NCI-H1417 treated with DMSO at 0.1 percent for 48 hours (cell line): ENCODE measurements around the gene SPATA20.
A peak's percentile ranks its signal among the peaks of the same experiment; 100 is the strongest.

ENCODE experiments used
- DNase-seq: peaks from one replicate; lab custom pipeline; 2025; lab: John Stamatoyannopoulos, UW

The SPATA20 gene

GRCh38 chr17:50579399-50579798 lies 32.4 kb downstream of the SPATA20 start:
- no peak for DNase-seq

DNA sequence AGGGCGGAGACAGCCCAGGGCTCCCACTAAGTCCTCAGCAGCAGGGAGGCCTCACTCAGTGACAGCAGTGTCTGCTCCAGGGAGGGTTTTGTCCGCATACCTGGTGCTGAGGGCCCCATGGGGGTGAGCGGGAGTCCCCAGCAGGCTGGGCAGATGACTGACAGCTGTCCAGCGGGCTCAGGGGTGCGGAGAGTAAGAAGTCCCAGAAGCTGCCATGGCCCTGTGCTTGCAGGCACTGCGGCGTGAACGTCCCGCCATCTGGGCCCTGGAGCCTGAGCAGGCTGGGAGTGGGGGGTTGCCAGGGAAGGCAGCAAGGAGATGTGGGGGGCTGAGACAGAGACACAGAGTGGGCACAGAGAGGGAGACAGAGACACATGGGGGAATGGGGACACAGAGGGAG lies 33.7 kb downstream of the SPATA20 start:
- no peak for DNase-seq

DNA sequence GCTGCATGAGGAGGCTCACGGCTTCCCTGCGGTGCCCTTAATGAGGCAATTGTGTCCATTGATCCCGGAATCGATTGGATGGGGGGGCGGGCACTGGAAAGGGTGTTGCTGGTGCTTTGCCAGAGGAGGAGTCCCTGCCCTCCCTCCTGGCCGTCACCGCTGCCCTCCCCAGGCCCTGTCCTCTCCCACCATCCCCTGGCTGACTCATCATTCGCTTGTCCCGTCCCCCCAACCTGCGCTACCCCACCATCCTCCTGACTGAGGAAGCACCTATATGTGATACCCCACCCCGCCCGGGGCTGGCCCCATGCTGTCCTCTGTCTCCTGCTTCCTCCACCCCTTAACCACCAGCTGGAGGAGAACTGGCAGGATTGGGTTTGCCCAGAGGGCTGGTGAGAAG lies 34.3 kb downstream of the SPATA20 start:
- no peak for DNase-seq

- DNase-seq, result no peak
These were observed 35.8 kb downstream of the SPATA20 start for GRCh38 chr17:50582741-50583140.

DNA sequence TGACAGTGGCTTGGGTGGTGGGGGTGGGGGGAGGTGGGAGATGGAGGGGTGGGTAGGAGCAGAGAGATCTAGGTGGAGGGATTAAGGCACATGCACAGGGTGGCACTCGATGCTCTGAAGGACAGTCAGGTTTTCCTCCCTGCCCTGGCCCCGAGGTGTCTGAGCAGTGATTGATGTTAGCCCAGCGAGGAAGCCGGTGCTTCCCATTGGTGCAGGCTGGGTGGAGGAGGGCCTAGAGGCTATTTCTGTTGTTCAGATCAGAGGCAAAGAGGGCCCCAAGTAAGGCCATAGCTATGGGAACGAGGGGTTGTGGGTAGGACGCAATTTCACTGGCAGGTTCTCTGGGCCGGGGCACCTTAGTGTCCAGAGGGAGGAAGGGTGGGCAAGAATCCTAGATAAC lies 36.7 kb downstream of the SPATA20 start:
- DNase-seq, result no peak

DNA sequence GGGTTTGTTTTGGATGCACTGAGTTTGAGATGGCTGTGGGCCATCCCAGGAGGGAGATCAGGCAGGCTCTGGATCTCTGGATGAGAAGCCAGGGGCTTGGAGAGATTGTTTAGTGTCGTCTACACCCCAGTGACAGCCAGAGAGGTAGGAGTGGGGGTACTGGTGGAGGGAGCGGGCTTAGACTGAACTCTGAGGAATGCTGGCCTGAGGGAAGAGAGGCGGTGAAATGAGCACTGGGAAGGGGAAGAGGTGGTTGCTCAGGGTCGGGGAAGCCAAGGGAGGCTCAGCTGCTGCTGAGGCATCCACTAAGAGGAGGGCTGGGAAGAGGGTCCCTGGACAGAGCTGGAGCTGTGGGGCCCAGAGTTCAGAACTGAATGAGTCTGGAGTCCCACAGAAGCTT lies 37.1 kb downstream of the SPATA20 start:
- DNase-seq, result no peak

GRCh38 chr17:50584749-50585148 lies 37.8 kb downstream of the SPATA20 start:
- no peak for DNase-seq

DNA sequence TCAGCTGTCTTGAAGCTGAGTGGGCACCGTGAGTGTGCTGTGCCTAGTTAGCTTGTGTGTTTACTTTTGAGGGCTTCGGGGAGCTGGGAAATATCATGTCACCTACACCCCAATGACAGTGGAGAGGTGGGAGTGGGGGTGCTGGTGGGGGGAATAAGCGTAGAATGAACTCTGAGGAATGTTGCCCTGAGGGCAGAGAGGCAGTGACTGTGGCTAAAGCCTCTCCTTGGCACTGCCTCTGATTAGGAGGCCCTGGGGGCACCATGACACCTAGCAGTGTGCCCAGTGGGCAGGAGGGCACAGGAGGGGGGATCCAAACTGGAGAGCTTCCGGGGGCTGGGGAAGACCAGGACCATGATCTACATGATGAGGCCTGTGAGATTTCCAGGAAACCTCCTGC lies 38.4 kb downstream of the SPATA20 start:
- no peak for DNase-seq

DNA sequence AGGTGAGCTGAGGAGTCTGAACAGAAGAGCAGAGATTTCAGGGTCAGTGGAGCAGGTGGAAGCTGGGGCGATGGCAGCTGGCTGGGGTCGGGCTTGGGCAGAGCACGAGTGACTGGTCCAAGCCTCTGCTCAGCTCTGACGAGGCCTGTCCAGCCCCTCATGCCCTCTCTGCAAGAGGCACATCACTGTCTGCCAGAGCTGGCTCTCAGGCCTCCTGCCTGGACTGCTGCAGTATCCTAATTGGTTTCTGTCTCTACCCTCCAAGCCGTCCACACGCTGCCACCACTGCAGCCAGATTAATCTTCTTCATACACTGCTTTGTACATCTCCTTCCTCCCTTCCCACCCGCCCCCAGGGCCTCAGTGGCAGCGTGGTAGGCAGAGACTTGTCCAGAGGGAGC lies 38.9 kb downstream of the SPATA20 start:
- no peak for DNase-seq

DNA sequence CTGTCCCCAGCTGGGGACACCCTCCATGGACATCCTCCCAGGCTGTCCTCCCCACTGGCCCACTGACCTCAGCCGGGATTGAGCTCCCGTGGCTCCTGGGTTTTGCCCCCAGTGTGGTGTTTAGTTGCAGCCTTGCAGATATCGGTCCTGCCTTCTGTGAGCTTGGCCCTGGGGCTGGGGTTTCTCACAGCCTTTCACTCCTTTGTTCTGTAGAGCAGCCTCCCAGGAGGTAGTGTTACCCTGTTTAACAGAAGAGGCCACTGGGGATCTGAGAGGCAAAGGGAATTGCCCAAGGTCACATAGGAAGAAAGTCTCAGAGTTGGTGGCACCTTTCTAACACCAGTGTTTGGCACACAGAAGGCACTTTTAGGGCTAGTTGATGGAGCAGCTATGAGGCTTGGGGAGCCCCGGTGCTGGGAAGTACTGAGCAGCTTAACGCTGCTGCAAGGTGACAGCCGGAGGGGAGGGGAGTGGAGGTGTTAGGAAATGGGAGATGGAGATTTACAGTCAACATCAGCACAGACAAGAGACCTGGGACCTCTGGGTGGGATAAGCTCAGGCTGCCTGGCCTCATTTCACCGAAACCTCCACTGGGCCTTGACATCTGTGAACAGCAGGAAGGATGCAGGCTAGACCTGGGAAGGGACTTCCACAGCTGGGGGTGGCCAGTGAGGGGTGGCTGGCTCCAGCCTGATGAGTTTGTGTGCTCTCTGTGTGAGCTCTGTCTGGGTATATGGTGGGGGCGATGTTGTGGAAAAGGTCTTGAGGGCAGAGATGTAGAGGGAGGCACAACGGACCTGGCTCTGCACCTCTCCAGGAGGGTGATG lies 39.7 kb downstream of the SPATA20 start:
- DNase-seq, result no peak

DNA sequence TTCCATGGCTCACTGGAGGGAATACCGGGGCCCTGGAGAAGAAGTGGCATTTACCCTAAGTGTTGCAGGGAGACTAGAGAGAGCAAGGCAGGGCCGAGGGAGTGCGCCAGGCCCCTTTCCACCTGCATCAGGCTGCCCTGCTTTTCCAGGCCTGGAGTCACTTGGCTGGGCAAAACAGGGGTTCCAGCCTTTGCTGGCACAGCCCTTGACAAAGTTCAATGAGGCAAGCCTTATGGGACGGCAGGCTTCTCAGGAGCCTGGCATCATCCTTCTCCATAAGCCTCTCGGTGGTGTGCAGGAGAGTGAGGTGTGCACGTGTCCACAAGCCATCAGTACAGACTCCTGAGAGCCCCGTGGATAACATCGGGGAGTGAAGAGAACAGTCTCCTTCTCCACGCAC lies 40.6 kb downstream of the SPATA20 start:
- no peak for DNase-seq

DNA sequence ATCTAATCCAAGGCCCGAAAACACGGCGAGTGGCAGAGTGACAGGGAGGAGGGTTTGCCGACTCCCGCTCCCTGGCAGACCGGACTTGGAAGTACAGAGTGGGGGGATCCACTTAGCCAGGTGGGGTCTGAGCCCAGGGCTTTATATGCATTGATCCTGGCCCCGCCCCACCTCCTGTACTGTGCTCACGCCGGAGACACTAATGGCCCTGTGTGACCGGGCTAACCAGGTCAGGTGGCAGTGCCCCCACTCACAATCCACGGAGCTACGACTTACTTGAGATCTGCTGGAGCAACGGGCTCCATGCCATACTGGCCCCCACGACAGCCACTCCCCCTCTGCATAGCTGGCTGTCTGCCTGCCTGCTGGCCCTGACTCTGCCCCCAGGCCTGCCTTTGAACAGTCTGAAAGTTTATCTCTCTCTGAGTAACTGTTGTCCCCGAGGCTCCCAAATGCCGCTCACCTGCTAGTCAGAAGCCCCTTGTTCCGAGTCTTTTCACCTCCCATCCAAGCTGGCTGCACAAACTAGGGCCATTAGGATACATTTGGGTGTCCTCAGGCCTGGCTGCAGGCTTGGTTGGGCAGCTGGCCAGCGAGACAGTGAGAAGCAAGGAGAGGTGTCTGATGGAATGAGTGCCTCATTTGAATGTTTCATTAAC lies 41.5 kb downstream of the SPATA20 start:
- DNase-seq, result no peak

DNA sequence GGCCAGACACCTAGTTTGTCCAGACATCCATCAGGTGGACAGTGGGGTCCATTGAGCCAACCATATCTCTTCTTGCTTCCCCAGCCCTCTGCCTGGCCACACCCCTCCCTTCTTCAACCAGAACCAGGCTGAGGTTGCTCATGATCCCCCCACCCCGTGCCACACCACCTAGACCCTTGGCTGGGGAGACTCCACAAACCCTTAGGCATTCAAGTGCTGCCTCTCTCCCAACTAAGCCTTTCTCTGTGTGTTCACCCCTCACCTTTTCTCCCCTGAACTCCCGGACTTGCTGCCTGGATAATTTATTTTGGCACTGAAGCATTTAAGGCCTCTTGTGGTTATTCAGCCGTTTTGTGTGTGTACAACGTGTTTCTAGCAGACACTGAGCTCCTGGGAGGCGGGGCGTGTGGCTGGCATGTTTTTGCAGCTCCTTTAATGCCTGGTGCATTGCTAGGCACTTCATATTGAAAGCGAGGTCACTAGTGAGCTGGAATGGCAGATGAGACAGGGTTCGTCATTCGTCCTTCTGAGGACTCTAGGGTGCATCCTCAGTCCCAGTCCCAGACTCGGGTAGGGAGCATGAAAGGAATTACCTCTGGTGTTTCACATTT lies 42.2 kb downstream of the SPATA20 start:
- no peak for DNase-seq

DNA sequence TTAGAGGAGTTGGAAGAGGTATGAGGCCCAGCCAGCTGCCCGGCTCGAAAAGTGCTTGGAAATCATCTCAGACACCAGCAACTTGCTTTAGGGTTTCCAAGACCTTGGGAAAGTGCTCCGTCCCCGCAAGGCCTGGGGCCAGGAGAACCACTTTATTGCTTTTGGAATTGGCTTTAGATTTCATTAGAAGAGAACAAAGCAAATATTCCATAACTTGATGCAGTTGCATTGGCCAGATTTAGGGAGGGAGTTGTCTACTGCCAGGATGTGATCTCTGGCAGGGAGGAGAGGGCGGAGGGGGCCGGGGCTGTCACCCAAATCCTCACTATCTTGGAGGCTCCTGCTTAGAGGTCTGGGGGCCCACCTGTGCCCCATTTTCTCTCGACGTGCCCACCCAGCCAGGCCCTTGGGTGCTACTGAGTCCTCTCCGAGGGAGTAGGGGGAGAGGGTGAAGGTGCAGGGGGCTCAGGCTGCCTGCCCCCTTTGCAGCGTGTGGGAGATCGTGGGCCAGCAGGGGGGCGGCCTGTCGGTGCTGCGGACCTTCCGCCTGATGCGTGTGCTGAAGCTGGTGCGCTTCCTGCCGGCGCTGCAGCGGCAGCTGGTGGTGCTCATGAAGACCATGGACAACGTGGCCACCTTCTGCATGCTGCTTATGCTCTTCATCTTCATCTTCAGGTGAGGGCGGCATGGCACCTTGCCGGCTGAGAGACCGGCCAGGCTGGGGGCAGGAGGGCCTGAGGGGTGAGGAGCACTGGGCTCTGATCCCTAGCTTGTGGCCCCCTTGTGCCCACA lies 44.2 kb downstream of the SPATA20 start:
- no peak for DNase-seq

DNA sequence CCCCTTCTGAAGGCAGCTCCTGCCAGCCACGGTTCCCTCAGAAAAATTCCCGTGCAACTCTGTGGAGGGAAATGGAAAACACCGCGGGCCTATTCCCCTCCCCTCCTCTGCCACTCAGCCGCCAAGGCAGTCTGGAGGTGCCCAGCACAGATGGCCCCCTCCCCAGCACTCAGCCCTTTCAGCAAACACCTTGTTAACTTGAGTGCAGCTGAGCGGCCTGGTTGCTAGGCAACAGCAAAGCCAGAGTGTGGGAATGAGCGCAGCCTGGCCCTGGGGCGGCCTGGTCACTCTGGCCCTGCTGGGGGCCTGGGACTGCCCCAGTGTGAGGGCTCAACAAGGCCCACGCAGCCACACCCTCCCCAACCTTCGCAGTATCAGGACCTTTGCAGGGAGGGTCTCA lies 46.3 kb downstream of the SPATA20 start:
- peak; percentile 26 for DNase-seq

DNA sequence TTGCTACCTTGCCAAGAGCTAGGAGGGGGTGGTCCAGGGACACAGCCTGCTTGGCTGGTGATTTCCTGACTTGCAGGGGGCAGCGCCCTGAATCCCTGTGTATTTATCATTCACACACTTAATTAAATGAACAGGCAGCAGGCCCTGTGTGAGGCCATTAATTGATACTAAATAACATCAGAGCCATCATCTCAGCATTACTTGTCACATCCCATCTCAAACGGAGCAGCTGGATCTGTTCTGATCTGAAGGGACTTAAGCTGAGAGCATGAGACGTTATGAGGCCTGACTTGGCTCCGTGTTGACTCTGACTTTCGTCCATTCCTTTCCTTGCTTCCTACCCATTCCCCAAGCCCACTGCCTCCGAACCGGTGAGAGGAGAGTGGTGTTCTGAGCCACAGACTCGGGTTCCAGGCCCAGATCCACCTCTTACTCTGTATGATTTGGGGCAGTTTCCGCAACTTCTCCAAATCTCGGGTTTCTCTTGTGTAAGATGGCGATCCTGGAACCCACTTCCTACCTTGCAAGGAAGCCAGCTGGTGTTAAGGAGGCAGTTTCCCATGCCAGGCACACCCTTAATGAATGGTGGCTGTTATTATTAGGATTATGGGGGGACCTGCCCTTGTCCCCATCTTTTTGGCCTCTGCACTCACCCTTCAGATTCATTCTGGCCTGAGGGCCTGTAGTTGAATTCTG lies 47.3 kb downstream of the SPATA20 start:
- DNase-seq, result no peak

DNA sequence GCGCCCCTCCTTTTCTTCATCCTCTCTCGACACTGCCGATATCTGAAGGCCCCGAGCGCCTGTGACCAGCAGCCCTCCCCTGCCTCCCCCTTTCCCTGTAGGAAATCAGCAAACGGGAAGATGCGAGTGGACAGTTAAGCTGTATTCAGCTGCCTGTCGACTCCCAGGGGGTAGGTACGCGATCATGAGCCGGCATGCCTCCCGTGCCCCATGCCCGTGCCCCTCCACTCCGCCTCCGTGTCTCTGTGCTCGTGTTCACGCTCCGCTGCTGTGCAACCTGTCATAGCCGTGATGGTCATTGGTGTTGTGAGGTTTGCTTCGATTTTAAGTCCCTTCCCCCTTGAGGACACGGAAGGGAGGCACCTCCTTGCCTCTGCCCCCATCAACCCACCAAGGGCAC lies 47.9 kb downstream of the SPATA20 start:
- no peak for DNase-seq

GRCh38 chr17:50596191-50597037 lies 49.4 kb downstream of the SPATA20 start:
- DNase-seq, result no peak

DNA sequence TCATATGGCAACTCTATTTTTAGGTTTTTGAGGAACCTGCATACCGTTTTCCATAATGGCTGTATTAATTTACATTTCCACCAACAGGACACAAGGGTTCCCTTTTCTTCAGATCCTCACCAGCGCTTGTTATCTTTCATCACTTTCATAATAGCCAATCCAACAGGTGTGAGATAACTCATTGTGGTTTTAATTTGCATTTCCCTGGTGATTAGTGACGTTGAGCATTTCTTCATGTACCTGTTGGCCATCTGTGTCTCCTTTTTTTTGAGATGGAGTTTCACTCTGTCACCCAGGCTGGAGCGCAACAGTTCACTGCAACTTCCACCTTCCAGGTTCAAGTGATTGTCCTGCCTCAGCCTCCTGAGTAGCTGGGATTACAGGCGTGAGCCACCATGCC lies 51.5 kb downstream of the SPATA20 start:
- DNase-seq, result no peak

- DNase-seq, result no peak
These were observed 52.6 kb downstream of the SPATA20 start for GRCh38 chr17:50599606-50600005.

DNA sequence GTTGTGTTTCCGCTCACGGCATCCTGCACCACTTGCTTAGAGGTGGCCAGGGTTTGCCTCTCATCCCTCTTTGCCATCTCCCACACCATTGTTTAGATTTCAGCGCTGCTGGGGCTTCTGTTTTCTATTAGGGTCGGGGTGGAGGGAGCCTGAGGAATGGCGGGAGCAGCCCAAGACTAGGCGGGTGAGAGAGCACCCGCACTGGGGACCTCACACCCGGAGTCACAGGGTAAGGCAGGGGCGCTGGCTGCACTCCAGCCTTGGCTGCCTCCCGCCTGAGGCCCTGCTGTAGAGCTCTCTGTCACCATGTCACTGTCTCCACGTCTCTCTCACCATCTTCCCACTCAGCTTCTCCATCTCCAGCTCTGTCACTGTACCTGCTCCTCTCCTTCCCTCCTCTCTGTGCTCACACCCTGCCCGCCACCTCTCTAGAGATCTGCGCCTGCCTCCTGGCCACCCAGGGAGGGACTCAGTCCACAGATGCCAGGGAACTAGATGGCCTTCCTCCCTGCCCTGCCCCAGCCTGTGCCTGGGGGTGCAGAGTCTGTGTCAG lies 54.9 kb downstream of the SPATA20 start:
- no peak for DNase-seq
